HepG2 (cell line): ENCODE measurements around the gene NES. TPM values are rescaled to one million over a fixed set of nuclear protein-coding genes. Genes with fewer than 3 reads are reported as not detected.

Experiments
- ATAC-seq: fragments of 200-7000 bp; cut with Tn5 transposase; 3 replicates; pipeline ENCODE4 v1.9.1; 2020; ENCODE audit warnings: mild to moderate bottlenecking, moderate library complexity
- BruUV-seq: library from RNA; stranded (reverse); fragments of 400-500 nt; replicated peaks from 2 replicates; lab custom pipeline; 2021; lab: Mats Ljungman, UMichigan
- CTCF ChIA-PET: fragments of 300-600 bp; formaldehyde crosslinking; extraction: SDS; loops from one replicate; lab custom pipeline; 2021; ENCODE audit warnings: low total read pairs, inconsistent platforms, low intra/inter-chr PET ratio; lab: Yijun Ruan, JAX
- POLR2A ChIA-PET: fragments of 350-600 bp; sonication (Branson Sonifier 250); formaldehyde crosslinking; loops from one replicate; lab custom pipeline; 2020; ENCODE audit warnings: antibody characterized with exemption, inconsistent platforms; lab: Yijun Ruan, JAX
- DNase-seq: peaks from one replicate; pipeline ENCODE4 v3.0.0-alpha.2; 2015; ENCODE audit warnings: low spot score
- FAIRE-seq: peaks from 3 replicates; lab custom pipeline; 2011; peaks lifted over from hg19 to GRCh38; lab: Jason Lieb, UNC
- H2AFZ ChIP-seq: one replicate; pipeline ENCODE4 v1.6.1; 2011; ENCODE audit warnings: low read length, inconsistent platforms
- H3K27ac ChIP-seq: fragments of 300-600 bp; 3 replicates; pipeline ENCODE4 v1.8.0; 2011; ENCODE audit warnings: mixed run types, mild to moderate bottlenecking, mixed read lengths, low read length, inconsistent platforms; ENCODE audit not compliant: insufficient read depth; ENCODE audit errors: extremely low read length
- H3K27me3 ChIP-seq, 2 experiments: fragments of 200-600 bp in 1 of 2; 2 replicates in 1 of 2; 3 replicates in 1 of 2; pipeline versions ENCODE4 v1.6.0 to v1.8.0; 2011; ENCODE audit warnings: low read length in 2 of 2, mild to moderate bottlenecking in 2 of 2, moderate library complexity in 2 of 2, inconsistent platforms in 1 of 2; ENCODE audit not compliant: insufficient read depth in 2 of 2, control insufficient read depth in 1 of 2
- H3K36me3 ChIP-seq, 2 experiments: fragments of 200-600 bp in 1 of 2; replicated peaks in 1 of 2; 2 replicates in 1 of 2; 3 replicates in 1 of 2; pipeline versions ENCODE4 v1.5.1 to v1.8.0; 2011; ENCODE audit warnings: low read length in 2 of 2, inconsistent platforms in 1 of 2; ENCODE audit not compliant: insufficient read depth in 2 of 2, control insufficient read depth in 1 of 2
- H3K4me1 ChIP-seq: 2 replicates; pipeline ENCODE4 v1.5.1; 2012; ENCODE audit warnings: low read length, inconsistent platforms; ENCODE audit not compliant: insufficient read depth
- H3K4me2 ChIP-seq: 2 replicates; pipeline ENCODE4 v1.6.0; 2011; ENCODE audit warnings: low read depth, low read length, inconsistent platforms
- H3K4me3 ChIP-seq, 3 experiments: fragments of 200-600 bp in 1 of 3; sonication (generic), shearing (Covaris generic) in 1 of 3; replicated peaks in 1 of 3; 2 replicates each; pipeline ENCODE4 v1.5.1; 2011 to 2016; ENCODE audit warnings: low read length in 3 of 3, inconsistent platforms in 2 of 3, low read depth in 2 of 3, mild to moderate bottlenecking in 2 of 3, control low read depth in 1 of 3, mixed read lengths in 1 of 3; ENCODE audit not compliant: insufficient read depth in 1 of 3
- H3K79me2 ChIP-seq: one replicate; pipeline ENCODE4 v1.6.1; 2011; ENCODE audit warnings: low read length, inconsistent platforms; ENCODE audit not compliant: insufficient read depth
- H3K9ac ChIP-seq: 2 replicates; pipeline ENCODE4 v1.6.0; 2011; ENCODE audit warnings: mild to moderate bottlenecking, low read depth, low read length, inconsistent platforms; ENCODE audit not compliant: insufficient read depth
- H3K9me3 ChIP-seq: 2 replicates; pipeline ENCODE4 v1.5.1; 2012; ENCODE audit warnings: mild to moderate bottlenecking, low read length
- H4K20me1 ChIP-seq: 2 replicates; pipeline ENCODE4 v1.6.0; 2011; ENCODE audit warnings: inconsistent platforms, mild to moderate bottlenecking, low read length, moderate library complexity; ENCODE audit not compliant: insufficient read depth
- AGO1 ChIP-seq: fragments of 200-400 bp; formaldehyde crosslinking; IDR thresholded peaks from 2 replicates; pipeline ENCODE4 v1.6.1; 2017; ENCODE audit warnings: mild to moderate bottlenecking, low read depth, low read length, moderate library complexity; ENCODE audit not compliant: poor library complexity, severe bottlenecking
- AGO2 ChIP-seq: fragments of 200-400 bp; formaldehyde crosslinking; optimal IDR thresholded peaks from 2 replicates; pipeline ENCODE3; 2017; ENCODE audit warnings: mild to moderate bottlenecking, low read depth, low read length, moderate library complexity
- HMG20A ChIP-seq: IDR thresholded peaks from 2 replicates; pipeline ENCODE4 v1.6.1; 2016; ENCODE audit warnings: borderline replicate concordance
- HNRNPK ChIP-seq: fragments of 200-400 bp; formaldehyde crosslinking; IDR thresholded peaks from 2 replicates; pipeline ENCODE4 v1.6.1; 2018; ENCODE audit warnings: low read length, low read depth, moderate library complexity, mild to moderate bottlenecking; ENCODE audit not compliant: poor library complexity, severe bottlenecking
- RBFOX2 ChIP-seq: fragments of 200-400 bp; formaldehyde crosslinking; IDR thresholded peaks from 2 replicates; pipeline ENCODE4 v1.6.1; 2017; ENCODE audit warnings: low read depth, mild to moderate bottlenecking, low read length
- ZC3H13 ChIP-seq: sonication (generic); formaldehyde crosslinking; IDR thresholded peaks from 2 replicates; pipeline ENCODE4 v1.8.1; 2023; ENCODE audit warnings: mild to moderate bottlenecking, missing genetic modification reagents, moderate library complexity
- ZNF24 ChIP-seq: fragments of 450-650 bp; IDR thresholded peaks from 2 replicates; pipeline ENCODE4 v1.6.1; 2017; ENCODE audit warnings: antibody characterized with exemption, mild to moderate bottlenecking
- ZNF768 ChIP-seq: sonication (generic); formaldehyde crosslinking; IDR thresholded peaks from 2 replicates; pipeline ENCODE4 v1.4.0; 2020; ENCODE audit warnings: missing genetic modification reagents
- WGBS: methylation state at CpG from one replicate; pipeline ENCODE4 v1.1.6; 2017; ENCODE audit warnings: low lambda C conversion rate; 5-methylcytosine and 5-hydroxymethylcytosine counted together
- in situ Hi-C: cut with HindIII; loops from 2 replicates; pipeline ENCODE4 v1.10.0; 2017; ENCODE audit warnings: low pct_unique_long_range_greater_than_20kb; ENCODE audit not compliant: extremely low pct_ligation_motif_present
- intact Hi-C: fragments of 100-400 bp; cut with micrococcal nuclease; formaldehyde crosslinking; loops from one replicate; pipeline ENCODE4 v1.10.0; 2022; ENCODE audit not compliant: unreplicated experiment
- polyA plus RNA-seq, 8 experiments: library from polyadenylated mRNA; depleted of rRNA in 3 of 8; stranded (reverse) in 7 of 8; unstranded in 1 of 8; fragments of >200 nt; fragmentation: Illumina TruSeq in 4 of 8; extraction: Trizol in 4 of 8; gene quantifications; 2 replicates each; pipeline versions ENCODE4 v1.2.1 to v1.2.3, GENCODE V29; 2011 to 2016; ENCODE audit warnings: low read depth in 4 of 8, missing spikeins in 1 of 8, mixed read lengths in 1 of 8; ENCODE audit not compliant: insufficient read depth in 1 of 8
- total RNA-seq, 5 experiments: library from RNA; depleted of rRNA; stranded (reverse); fragments of >200 nt; fragmentation: Illumina TruSeq; extraction: Trizol; gene quantifications; 2 replicates each; pipeline ENCODE4 v1.2.3, GENCODE V29; 2016; ENCODE audit warnings: low read depth in 1 of 5

Gene NES
- total and polyA plus RNA-seq, 2 of the 13 experiments (the other 11 are each of a cell fraction or from before 2014, with no cell fraction given): 1.7 to 16.6 TPM

GRCh38 chr1:156642265-156643048 is 34.8 kb downstream of the NES start:
- Histone ChIP-seq H3K27ac (no peak overlapping the region), H3K4me3 (no peak overlapping the region), H3K9ac (no peak overlapping the region), H3K4me1 (peaks cover 17% of the 10 kb centered on the region), H2AFZ (no peak overlapping the region), H3K4me2 (no peak overlapping the region), H3K36me3 (peaks cover 0 to 8% of the 10 kb centered on the region in 2 experiments; a peak in 2 of 5 replicates), H4K20me1 (peaks cover 40% of the 10 kb centered on the region), H3K27me3 (peaks cover 2 to 11% of the 10 kb centered on the region in 2 experiments; a peak in 3 of 5 replicates), H3K9me3 (no peaks in the 10 kb centered on the region), H3K79me2 (no peaks in the 10 kb centered on the region)
- CTCF ChIA-PET: no interaction called here
- BruUV-seq: TSS peak; percentile 27
- no peak for TF ChIP-seq ZNF24
- TF ChIP-seq ZNF768 (CRISPR knock-in tag): peak; percentile 87
- TF ChIP-seq AGO2: peak; percentile 96
- peak; percentile 81; the same call in 1 of the 2 replicates for TF ChIP-seq ZC3H13 (CRISPR knock-in tag)
- peak; percentile 90 for TF ChIP-seq AGO1
- TF ChIP-seq RBFOX2: peak; percentile 54; the same call in 1 of the 2 replicates
- POLR2A ChIA-PET: no interaction called here
- DNase-seq (no peak), ATAC-seq (no peak), FAIRE-seq (no peak)
- in situ Hi-C loops: no loop called here
- WGBS: 97% methylated on average over 39 of the region's 40 CpGs
- intact Hi-C loops: no loop called here

- Histone ChIP-seq H3K27ac (no peak within 1 kb of the TSS), H3K4me2 (no peak within 1 kb of the TSS), H3K4me3 (no peak within 1 kb of the TSS), H3K9me3 (no peaks in the 10 kb centered on the region), H3K36me3 (peaks cover 0 to 8% of the 10 kb centered on the region in 2 experiments; a peak in 2 of 5 replicates), H3K79me2 (no peaks in the 10 kb centered on the region), H3K27me3 (peaks cover 2 to 11% of the 10 kb centered on the region in 2 experiments; a peak in 3 of 5 replicates), H2AFZ (no peak within 1 kb of the TSS), H4K20me1 (peaks cover 40% of the 10 kb centered on the region), H3K4me1 (peaks cover 17% of the 10 kb centered on the region), H3K9ac (no peak within 1 kb of the TSS)
- in situ Hi-C loops: no loop called here
- intact Hi-C loops: loop anchor here (1.0 kb wide), 1 partner anchor 18 kb away; no protein-coding TSS in a partner anchor
- ChIA-PET POLR2A (no interaction called here), CTCF (no interaction called here)
- no peak for ATAC-seq
- DNase-seq: no peak
- no TSS peak for BruUV-seq
- FAIRE-seq: no peak
- TF ChIP-seq HMG20A (CRISPR knock-in tag) (no peak), HNRNPK (peak; percentile 16)
- WGBS: 88% methylated on average over 36 of the region's 46 CpGs
Observed at GRCh38 chr1:156641761-156642264, 35.4 kb downstream of the NES start, which contains the start of gene BCAN. Gene BCAN (plus strand): TSS chr1:156642117. CDS start chr1:156646055, 3,938 bp downstream.
